GM18502 (cell line): ENCODE data around the gene KPNA1.
"Not testable (repeated sequence)": the region's sequence is repeated elsewhere in the genome, so short reads cannot be mapped to it uniquely, and the experiment has no call there.

Experiments
- ATAC-seq: cut with Tn5 transposase; IDR thresholded peaks from one replicate; pipeline ENCODE4 v1.9.1; 2021; ENCODE audit warnings: mild to moderate bottlenecking; ENCODE audit not compliant: unreplicated experiment, poor library complexity

Gene KPNA1

DNA sequence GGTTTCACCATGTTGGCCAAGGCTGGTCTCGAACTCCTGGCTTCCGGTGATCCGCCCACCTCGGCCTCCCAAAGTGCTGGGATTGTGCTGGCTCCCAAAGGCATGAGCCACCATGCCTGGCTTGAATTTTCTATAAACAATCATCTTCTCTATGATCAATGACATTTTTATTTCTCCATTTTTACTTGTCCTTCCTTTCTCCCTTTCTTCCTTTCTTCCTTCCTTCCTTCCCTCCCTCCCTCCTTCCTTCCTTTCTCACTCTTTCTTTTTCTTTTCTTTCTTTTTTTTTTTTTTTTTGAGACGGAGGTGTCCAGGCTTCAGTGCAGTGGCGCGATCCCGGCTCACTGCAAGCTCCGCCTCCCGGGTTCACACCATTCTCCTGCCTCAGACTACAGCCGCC is 8.6 kb upstream of the KPNA1 start:
- ATAC-seq: no peak

- no peak for ATAC-seq
Measured at GRCh38 chr3:122520861-122521260, 6.1 kb upstream of the KPNA1 start.

- no peak for ATAC-seq
Measured at GRCh38 chr3:122519693-122520092, 5.0 kb upstream of the KPNA1 start.

- no peak for ATAC-seq
Measured at GRCh38 chr3:122516846-122517360, 2.2 kb upstream of the KPNA1 start.

DNA sequence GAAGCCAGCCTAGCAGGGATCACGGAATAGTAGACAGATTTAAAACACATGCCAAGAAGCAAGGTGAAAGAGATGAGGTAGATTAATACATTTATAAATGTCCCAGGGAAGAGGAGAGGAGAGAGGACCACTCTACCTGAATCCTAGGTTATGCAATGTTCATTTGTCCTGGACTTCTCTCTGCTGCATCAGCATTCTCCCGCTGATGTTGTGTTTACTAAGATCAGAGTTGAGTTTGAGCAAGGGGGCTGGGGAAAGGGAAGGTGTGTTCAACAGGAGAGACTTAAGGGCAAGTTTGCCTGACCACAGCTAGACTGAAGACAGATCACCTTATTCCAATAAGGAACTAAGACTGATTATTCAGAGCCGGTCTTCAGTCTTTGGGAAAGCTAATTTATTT is 1.1 kb upstream of the KPNA1 start:
- no peak for ATAC-seq

DNA sequence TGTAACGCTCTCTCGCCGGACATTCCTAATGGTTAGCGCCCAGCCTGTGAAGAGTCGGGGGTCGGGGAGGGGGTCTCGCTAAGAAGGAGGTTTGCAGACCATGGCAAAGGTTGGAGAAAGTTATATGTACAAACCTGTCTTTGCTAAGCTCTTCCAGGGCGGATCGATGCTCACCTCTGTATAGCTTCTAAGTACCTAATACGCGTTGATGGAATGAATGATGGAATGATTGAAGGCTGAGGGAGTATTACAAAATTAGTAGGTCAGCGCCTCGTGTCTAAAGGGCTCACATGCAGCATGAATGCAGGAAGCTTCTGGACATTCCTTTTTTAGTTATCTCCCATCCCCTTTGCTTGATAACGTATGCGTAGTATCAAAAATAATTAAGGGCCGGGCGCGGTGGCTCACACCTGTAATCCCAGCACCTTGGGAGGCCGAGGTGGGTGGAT is 305 bp upstream of the KPNA1 start:
- no peak for ATAC-seq

DNA sequence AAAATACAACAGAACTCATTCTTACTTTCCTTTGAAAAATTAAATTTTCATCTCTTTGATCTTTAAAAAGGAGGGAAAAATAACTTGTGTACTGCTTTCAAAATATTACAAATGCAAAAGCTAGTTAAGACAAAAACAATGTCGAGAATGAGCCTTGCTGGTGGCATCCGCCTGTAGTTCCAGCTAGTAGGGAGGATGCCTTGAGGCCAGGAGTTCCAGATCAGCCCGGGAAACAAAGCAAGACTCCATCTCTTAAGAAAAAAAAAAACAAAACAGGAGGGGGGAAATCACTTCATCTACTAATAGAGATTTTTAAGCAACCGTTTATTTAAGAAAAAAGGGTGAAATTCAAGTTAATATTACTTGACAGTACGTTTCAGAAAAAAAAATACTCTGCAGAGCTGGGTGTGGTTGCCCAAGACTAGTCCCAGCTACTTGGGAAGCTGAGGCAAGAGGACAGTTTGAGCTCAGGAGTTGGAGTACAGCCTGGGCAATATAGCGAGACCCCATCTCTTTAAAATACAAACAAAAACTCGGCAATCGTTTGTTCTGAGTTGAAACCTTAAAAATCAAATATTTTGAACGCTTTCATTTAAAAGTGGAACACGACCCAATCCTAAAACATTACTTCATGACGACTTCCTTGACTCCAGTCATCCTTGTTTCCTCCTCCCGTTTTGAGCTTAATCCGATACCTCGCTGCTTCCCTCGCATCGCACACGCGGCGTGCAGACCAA is 1.2 kb downstream of the KPNA1 start:
- no peak for ATAC-seq

DNA sequence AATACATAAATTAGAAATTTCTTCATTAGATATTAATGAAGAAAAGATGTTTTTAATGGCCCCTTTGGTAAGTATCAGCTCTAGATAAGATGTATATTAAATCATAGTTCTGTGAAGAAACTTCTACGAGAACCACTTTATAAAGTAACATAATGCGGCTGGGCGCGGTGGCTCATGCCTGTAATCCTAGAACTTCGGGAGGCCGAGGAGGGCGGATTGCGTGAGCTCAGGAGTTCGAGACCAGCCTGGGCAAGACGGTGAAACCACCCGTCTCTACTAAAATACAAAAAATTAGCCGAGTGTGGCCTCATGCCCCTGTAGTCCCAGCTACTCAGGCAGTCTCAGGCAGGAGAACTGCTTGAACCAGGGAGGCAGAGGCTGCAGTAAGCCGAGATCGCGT is 2.5 kb downstream of the KPNA1 start:
- ATAC-seq: no peak

- ATAC-seq: no peak
Measured at GRCh38 chr3:122510878-122511535, 3.7 kb downstream of the KPNA1 start.

DNA sequence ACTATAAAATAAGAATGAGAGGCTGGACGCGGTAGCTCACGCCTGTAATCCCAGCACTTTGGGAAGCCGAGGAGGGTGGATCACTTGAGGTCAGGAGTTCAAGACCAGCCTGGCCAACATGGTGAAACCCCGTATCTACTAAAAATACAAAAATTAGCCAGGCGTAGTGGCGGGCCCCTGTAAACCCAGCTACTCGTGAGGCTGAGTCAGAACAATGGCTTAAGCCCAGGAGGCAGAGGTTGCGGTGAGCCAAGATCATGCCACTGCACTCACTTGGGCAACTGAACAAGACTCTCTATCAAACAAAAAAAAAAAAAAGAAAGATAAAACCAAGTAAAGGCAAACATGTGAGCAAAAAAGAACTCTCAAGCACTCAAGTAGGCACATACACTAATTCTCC is 5.8 kb downstream of the KPNA1 start:
- not testable (repeated sequence) for ATAC-seq

- no peak for ATAC-seq
Measured at GRCh38 chr3:122508135-122508914, 6.4 kb downstream of the KPNA1 start.

DNA sequence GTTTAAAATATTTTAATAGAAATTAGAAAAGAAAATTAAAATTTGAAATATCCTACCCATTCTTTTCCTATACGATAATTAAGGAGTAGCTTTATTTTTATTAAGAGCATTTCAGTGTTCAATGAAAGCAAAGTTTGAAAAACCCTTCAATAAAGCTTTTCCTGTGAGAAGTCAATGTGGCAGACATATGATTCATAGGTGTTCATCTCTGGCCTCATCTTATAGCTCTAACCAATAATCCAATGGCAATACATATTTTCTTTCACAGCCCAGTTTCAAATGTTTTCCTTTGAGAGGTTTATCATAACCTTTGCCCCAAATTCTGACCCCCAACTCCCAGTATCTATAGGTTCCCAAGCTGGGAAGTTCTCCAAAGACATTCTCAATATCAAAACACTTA is 8.3 kb downstream of the KPNA1 start:
- no peak for ATAC-seq

GRCh38 chr3:122505676-122506075 is 9.1 kb downstream of the KPNA1 start:
- no peak for ATAC-seq

GRCh38 chr3:122502941-122503340 is 11.8 kb downstream of the KPNA1 start:
- ATAC-seq: no peak

GRCh38 chr3:122502139-122502538 is 12.6 kb downstream of the KPNA1 start:
- no peak for ATAC-seq

DNA sequence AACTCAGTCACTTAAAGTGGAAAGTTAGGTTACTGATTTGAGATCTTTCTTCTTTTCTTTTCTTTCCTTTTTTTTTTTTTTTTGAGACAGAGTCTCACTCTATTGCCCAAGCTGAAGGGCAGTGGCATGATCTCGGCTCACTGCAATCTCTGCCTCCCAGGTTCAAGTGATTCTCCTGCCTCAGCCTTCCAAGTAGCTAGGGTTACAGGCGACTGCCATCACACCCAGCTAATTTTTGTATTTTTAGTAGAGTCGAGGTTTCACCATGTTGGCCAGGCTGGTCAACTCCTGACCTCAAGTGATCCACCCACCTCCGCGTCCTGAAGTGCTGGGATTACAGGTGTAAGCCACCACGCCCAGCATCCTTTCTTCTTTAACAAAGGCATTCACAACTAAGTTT is 13.8 kb downstream of the KPNA1 start:
- ATAC-seq: not testable (repeated sequence)

DNA sequence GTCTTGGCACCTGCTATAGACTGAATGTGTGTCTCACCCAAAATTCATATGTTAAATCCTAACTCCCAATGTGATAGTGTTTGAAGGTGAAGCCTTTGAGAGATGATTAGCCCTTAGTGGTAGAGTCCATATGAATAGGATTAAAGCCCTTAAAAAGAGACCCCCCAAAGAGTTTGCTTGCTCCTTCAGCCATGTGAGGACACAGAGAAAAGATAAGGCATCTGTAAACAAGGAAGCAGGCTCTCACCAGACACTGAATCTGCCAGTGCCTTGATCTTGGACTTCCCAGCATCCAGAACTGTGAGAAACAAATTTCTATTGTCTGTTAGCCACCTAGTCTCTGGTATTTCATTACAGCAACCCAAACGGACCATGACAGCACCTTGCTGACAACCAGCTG is 16.6 kb downstream of the KPNA1 start:
- ATAC-seq: no peak

DNA sequence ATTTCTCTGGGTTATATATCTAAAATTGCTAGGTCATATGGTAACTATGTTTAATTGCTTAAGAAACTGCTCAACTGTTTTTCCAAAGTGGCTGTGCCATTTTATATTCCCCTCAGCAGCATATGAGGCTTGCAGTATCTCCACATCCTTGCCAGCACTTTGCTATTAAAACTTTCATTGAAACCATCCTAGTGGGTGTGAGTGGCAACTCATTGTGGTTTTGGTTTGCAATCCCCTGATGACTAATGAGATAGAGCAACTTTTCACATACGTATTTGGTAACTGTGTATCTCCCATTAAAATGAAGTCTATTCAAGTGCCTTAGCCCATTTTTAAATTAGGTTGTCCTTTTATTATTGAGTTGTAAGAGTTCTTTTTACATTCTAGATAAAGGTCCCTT is 17.3 kb downstream of the KPNA1 start:
- ATAC-seq: peak; percentile 94

GRCh38 chr3:122496508-122496907 is 18.2 kb downstream of the KPNA1 start:
- ATAC-seq: no peak

DNA sequence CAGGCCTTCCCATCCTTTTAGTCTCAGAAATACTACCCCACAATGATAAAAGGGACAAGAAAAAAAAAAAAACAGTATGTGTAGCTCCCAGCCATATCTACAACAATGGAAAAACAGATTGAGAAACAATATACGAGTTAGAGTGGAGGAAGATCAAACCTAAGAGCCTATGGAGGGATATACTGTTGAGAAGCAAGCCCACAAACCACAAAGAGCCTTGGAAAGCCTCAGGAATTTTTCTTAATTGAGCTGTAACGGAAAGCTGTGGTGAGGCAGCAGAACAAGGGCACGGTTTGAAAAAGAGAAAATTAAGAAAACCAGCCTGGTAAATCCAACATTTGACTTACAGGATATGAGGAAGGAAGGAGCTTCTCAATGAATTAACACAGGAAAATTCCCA is 21.4 kb downstream of the KPNA1 start:
- no peak for ATAC-seq
